HCT116 (cell line): Measurements from ENCODE around the gene CDH4. TPM values are rescaled to one million over a fixed set of nuclear protein-coding genes. Genes with fewer than 3 reads are reported as not detected.

Experiments
- ATAC-seq: fragments of 200-7000 bp; cut with Tn5 transposase; 2 replicates; pipeline ENCODE4 v1.9.1; 2020; ENCODE audit warnings: mild to moderate bottlenecking, moderate library complexity
- BruUV-seq: library from RNA; stranded (reverse); fragments of 400-500 nt; replicated peaks from 2 replicates; lab custom pipeline; 2021; lab: Mats Ljungman, UMichigan
- CTCF ChIA-PET: fragments of 300-600 bp; sonication (Branson Sonifier 250); formaldehyde crosslinking; loops from one replicate; lab custom pipeline; 2021; ENCODE audit warnings: antibody characterized with exemption; lab: Charles Lee
- POLR2A ChIA-PET: fragments of 300-600, 350-600 bp; sonication (Branson Sonifier 250); formaldehyde crosslinking; loops from one replicate; lab custom pipeline; 2021; ENCODE audit warnings: antibody characterized with exemption; lab: Charles Lee
- RAD21 ChIA-PET, 2 experiments: fragments of 300-600 bp; sonication (Branson Sonifier 250); formaldehyde crosslinking; loops; one replicate each; lab custom pipeline; 2023; ENCODE audit warnings: low total read pairs in 2 of 2; ENCODE audit not compliant: uncharacterized antibody in 2 of 2, unreplicated experiment in 2 of 2, low non-redundant PET in 1 of 2; lab: Charles Lee
- DNase-seq: peaks from one replicate; pipeline ENCODE4 v3.0.0-alpha.2; 2010; ENCODE audit warnings: low read depth, low spot score
- H2AFZ ChIP-seq: fragments of 200-600 bp; shearing (Covaris generic), sonication (generic); 2 replicates; pipeline ENCODE4 v1.6.1; 2017; ENCODE audit warnings: low read depth, mixed run types, mixed read lengths, antibody characterized with exemption, low read length; ENCODE audit not compliant: poor library complexity, severe bottlenecking
- H3K27ac ChIP-seq: 2 replicates; pipeline ENCODE4 v1.5.1; 2012; ENCODE audit warnings: low read depth, low read length
- H3K27me3 ChIP-seq: fragments of 200-600 bp; sonication (generic); 2 replicates; pipeline ENCODE4 v1.6.1; 2016; ENCODE audit warnings: mixed run types, low read length, mixed read lengths; ENCODE audit not compliant: insufficient read depth
- H3K36me3 ChIP-seq, 2 experiments: fragments of 200-500 bp in 1 of 2; fragments of 200-600 bp in 1 of 2; sonication (Bioruptor generic) in 1 of 2; sonication (generic) in 1 of 2; 2 replicates each; pipeline versions ENCODE4 v1.5.1 to v1.6.1; 2014 to 2016; ENCODE audit warnings: low read length in 2 of 2, inconsistent platforms in 1 of 2, mixed read lengths in 1 of 2, mixed run types in 1 of 2; ENCODE audit not compliant: insufficient read depth in 2 of 2, control insufficient read depth in 1 of 2
- H3K4me1 ChIP-seq, 2 experiments: fragments of 200-600 bp in 1 of 2; sonication (generic) in 1 of 2; 2 replicates each; pipeline versions ENCODE4 v1.5.1 to v1.6.1; 2012 to 2017; ENCODE audit warnings: low read length in 2 of 2, inconsistent platforms in 1 of 2, mild to moderate bottlenecking in 1 of 2, mixed read lengths in 1 of 2, mixed run types in 1 of 2, moderate library complexity in 1 of 2; ENCODE audit not compliant: insufficient read depth in 2 of 2, control insufficient read depth in 1 of 2
- H3K4me2 ChIP-seq: fragments of 200-600 bp; sonication (generic); 2 replicates; pipeline ENCODE4 v1.6.1; 2017; ENCODE audit warnings: mixed run types, low read length, mixed read lengths
- H3K4me3 ChIP-seq, 2 experiments: fragments of 200-600 bp in 1 of 2; sonication (generic) in 1 of 2; replicated peaks in 1 of 2; 2 replicates each; pipeline ENCODE4 v1.5.1; 2011 to 2016; ENCODE audit warnings: low read length in 2 of 2, control low read depth in 1 of 2, low read depth in 1 of 2, mild to moderate bottlenecking in 1 of 2, mixed read lengths in 1 of 2, mixed run types in 1 of 2
- H3K79me2 ChIP-seq: fragments of 200-600 bp; sonication (generic); 2 replicates; pipeline ENCODE4 v1.6.1; 2017; ENCODE audit warnings: mild to moderate bottlenecking, mixed run types, low read length, moderate library complexity, mixed read lengths; ENCODE audit not compliant: insufficient read depth
- H3K9ac ChIP-seq: fragments of 200-600 bp; sonication (generic); 2 replicates; pipeline ENCODE4 v1.6.1; 2016; ENCODE audit warnings: low read length, mixed read lengths
- H3K9me2 ChIP-seq: fragments of 200-600 bp; sonication (generic), shearing (Covaris generic); 2 replicates; pipeline ENCODE4 v1.6.1; 2017; ENCODE audit warnings: mixed run types, mild to moderate bottlenecking, moderate library complexity; ENCODE audit not compliant: insufficient read depth
- H3K9me3 ChIP-seq, 2 experiments: fragments of 200-500 bp in 1 of 2; fragments of 200-600 bp in 1 of 2; sonication (Bioruptor generic) in 1 of 2; sonication (generic) in 1 of 2; 2 replicates each; pipeline ENCODE4 v1.6.1; 2014 to 2017; ENCODE audit warnings: low read length in 2 of 2, mixed read lengths in 2 of 2, inconsistent platforms in 1 of 2, low read depth in 1 of 2, mild to moderate bottlenecking in 1 of 2, mixed run types in 1 of 2, moderate library complexity in 1 of 2; ENCODE audit not compliant: control insufficient read depth in 1 of 2, insufficient read depth in 1 of 2
- H4K20me1 ChIP-seq: fragments of 200-600 bp; sonication (generic), shearing (Covaris generic); 2 replicates; pipeline ENCODE4 v1.6.1; 2017; ENCODE audit warnings: mixed run types, mild to moderate bottlenecking, moderate library complexity; ENCODE audit not compliant: insufficient read depth
- CBX3 ChIP-seq: IDR thresholded peaks from 2 replicates; pipeline ENCODE4 v1.6.1; 2012; ENCODE audit warnings: low read depth
- CEBPB ChIP-seq: IDR thresholded peaks from 2 replicates; pipeline ENCODE4 v1.6.1; 2012; ENCODE audit warnings: low read depth
- ELF1 ChIP-seq: IDR thresholded peaks from 2 replicates; pipeline ENCODE4 v1.6.1; 2012; ENCODE audit warnings: low read depth, borderline replicate concordance
- EZH2phosphoT487 ChIP-seq: fragments of 200-600 bp; IDR thresholded peaks from 2 replicates; pipeline ENCODE4 v1.6.1; 2018; ENCODE audit warnings: antibody characterized with exemption, borderline replicate concordance
- JUND ChIP-seq: IDR thresholded peaks from 2 replicates; pipeline ENCODE4 v1.6.1; 2012
- RAD21 ChIP-seq: IDR thresholded peaks from 2 replicates; pipeline ENCODE4 v1.6.1; 2012; ENCODE audit warnings: low read depth, mild to moderate bottlenecking
- REST ChIP-seq: IDR thresholded peaks from 2 replicates; pipeline ENCODE4 v1.6.1; 2012; ENCODE audit warnings: low read depth
- SP1 ChIP-seq: IDR thresholded peaks from 2 replicates; pipeline ENCODE4 v1.6.1; 2012; ENCODE audit warnings: low read depth
- SRF ChIP-seq: IDR thresholded peaks from 2 replicates; pipeline ENCODE4 v1.6.1; 2012; ENCODE audit warnings: low read depth
- YY1 ChIP-seq: IDR thresholded peaks from 2 replicates; pipeline ENCODE4 v1.6.1; 2011; ENCODE audit warnings: low read length, low read depth, moderate library complexity, mild to moderate bottlenecking; ENCODE audit not compliant: insufficient replicate concordance; ENCODE audit errors: extremely low read depth
- ZBTB33 ChIP-seq: IDR thresholded peaks from 2 replicates; pipeline ENCODE4 v1.6.1; 2011; ENCODE audit warnings: mild to moderate bottlenecking, low read length, moderate library complexity; ENCODE audit not compliant: insufficient replicate concordance; ENCODE audit errors: extremely low read depth
- ZNF274 ChIP-seq: fragments of 200-500 bp; sonication (Bioruptor generic); IDR thresholded peaks from 2 replicates; pipeline ENCODE4 v1.6.1; 2014; ENCODE audit warnings: mild to moderate bottlenecking, low read depth, low read length, inconsistent platforms
- intact Hi-C: fragments of 100-400 bp; cut with micrococcal nuclease; formaldehyde crosslinking; loops from 2 replicates; pipeline ENCODE4 v1.10.0; 2022
- total RNA-seq: library from RNA; stranded (reverse); gene quantifications from one replicate; pipeline ENCODE4 v1.2.1, GENCODE V29; 2021; ENCODE audit not compliant: unreplicated experiment

The CDH4 gene
- total RNA-seq, 1 experiment from 2014 or later: not detected

- Histone ChIP-seq H3K4me1 (no peaks in the 10 kb centered on the region), H2AFZ (no peak overlapping the region), H4K20me1 (no peaks in the 10 kb centered on the region), H3K4me2 (no peak overlapping the region), H3K9me3 (no peaks in the 10 kb centered on the region), H3K27ac (no peak overlapping the region), H3K27me3 (no peaks in the 10 kb centered on the region; the same call in 1 of the 2 replicates), H3K9me2 (no peaks in the 10 kb centered on the region), H3K4me3 (no peak overlapping the region), H3K9ac (no peak overlapping the region), H3K36me3 (no peaks in the 10 kb centered on the region), H3K79me2 (no peaks in the 10 kb centered on the region)
- BruUV-seq: no TSS peak
- ATAC-seq: no peak
- CTCF ChIA-PET: no interaction called here
- DNase-seq: no peak
- POLR2A ChIA-PET: no interaction called here
- intact Hi-C loops: no loop called here
- RAD21 ChIA-PET: no interaction called here
- TF ChIP-seq JUND (no peak), RAD21 (no peak), SRF (no peak), ZBTB33 (no peak), REST (no peak), ELF1 (no peak), YY1 (no peak), EZH2phosphoT487 (no peak), CBX3 (no peak), SP1 (no peak), ZNF274 (no peak), CEBPB (no peak)
Observed at GRCh38 chr20:61564628-61565027, 312.6 kb downstream of the CDH4 start.
